Mucosa of rectum (tissue), 2 donors: ENCODE data around the gene MED8.

Source experiments
- H3K27ac ChIP-seq, 2 donors: one replicate each; pipeline ENCODE4 v1.7.0; 2013; ENCODE audit warnings: inconsistent platforms in 2 of 2, low read depth in 2 of 2, low read length in 2 of 2
- H3K27me3 ChIP-seq, 2 donors: one replicate each; pipeline ENCODE4 v1.7.0; 2013; ENCODE audit warnings: low read length in 2 of 2; ENCODE audit not compliant: control insufficient read depth in 2 of 2, insufficient read depth in 2 of 2
- H3K36me3 ChIP-seq, 2 donors: one replicate each; pipeline ENCODE4 v1.7.0; 2013; ENCODE audit warnings: low read length in 2 of 2; ENCODE audit not compliant: control insufficient read depth in 2 of 2, insufficient read depth in 2 of 2
- H3K4me1 ChIP-seq, 2 donors: one replicate each; pipeline ENCODE4 v1.7.0; 2013; ENCODE audit warnings: low read length in 2 of 2, mild to moderate bottlenecking in 1 of 2; ENCODE audit not compliant: control insufficient read depth in 2 of 2, insufficient read depth in 2 of 2
- H3K4me3 ChIP-seq, 2 donors: one replicate each; pipeline ENCODE4 v1.7.0; 2013; ENCODE audit warnings: low read length in 2 of 2
- H3K9ac ChIP-seq, 2 donors: one replicate each; pipeline ENCODE4 v1.7.0; 2013; ENCODE audit warnings: low read length in 2 of 2, low read depth in 1 of 2, mild to moderate bottlenecking in 1 of 2
- H3K9me3 ChIP-seq, 2 donors: one replicate each; pipeline ENCODE4 v1.7.0; 2013; ENCODE audit warnings: low read length in 2 of 2; ENCODE audit not compliant: control insufficient read depth in 2 of 2
- donor health status: healthy.
- donor health status: Normal muscosa, but diverticular disease.

The MED8 gene

DNA sequence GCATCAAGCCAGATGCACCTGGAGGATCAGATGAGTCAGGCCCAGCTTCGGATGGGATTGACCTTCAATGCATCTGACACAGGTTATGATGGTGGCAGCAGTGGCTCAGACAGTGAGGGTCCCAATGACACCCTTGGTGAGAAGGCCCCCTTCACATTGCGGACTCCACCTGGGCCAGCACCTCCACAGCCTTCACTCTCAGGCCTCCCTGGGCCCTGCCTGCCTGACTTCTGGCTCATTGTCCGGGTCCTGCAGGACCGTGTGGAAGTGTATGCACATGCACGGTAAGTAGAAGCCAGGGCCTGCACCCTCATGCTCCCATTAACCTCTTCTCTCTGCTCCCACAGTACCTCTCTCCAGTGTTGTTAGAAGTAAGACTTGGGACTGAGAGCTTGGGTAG, 43.3 kb upstream of the MED8 start:
- no peaks in the 10 kb centered on the region for H3K4me1 ChIP-seq
- no peak overlapping the region for H3K27ac ChIP-seq
- H3K27me3 ChIP-seq, result no peaks in the 10 kb centered on the region
- no peak overlapping the region for H3K9ac ChIP-seq
- peaks cover 73 to 91% of the 10 kb centered on the region in 2 donors for H3K36me3 ChIP-seq
- no peaks in the 10 kb centered on the region for H3K9me3 ChIP-seq
- no peak overlapping the region for H3K4me3 ChIP-seq

DNA sequence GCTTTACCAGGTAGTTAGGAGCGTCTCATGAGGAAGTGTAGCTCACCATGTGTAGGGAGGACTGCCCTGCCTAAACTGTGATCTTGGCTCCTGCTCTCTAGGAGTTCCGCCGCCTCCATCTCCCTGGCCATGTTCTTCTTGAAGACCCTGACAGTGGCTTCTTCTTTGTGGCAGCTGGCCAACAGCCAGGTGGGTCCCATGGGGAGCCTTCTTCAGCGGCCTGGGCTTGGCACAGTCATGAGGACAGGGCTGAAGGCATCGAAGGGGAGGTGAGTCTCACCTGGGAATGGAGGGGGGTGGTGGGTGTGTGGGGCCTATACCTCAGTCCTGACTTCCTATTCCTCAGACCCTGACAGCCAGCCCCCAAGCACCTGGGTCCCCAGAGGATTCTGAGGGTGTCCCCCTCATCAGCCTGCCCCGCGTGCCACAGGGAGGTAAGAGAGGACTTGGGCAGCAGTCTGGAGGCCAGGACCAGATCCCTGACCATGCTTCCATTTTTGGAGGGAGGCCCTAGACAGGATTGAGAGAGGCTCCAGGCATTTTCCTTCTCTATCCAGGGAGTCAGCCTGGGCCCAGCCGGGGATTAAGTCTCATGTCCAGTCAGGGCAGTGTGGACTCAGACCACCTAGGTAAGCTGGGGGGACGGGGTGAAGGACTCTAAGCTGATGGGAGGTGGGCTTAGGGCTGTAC, 42.7 kb upstream of the MED8 start:
- no peaks in the 10 kb centered on the region for H3K9me3 ChIP-seq
- no peaks in the 10 kb centered on the region for H3K27me3 ChIP-seq
- no peak overlapping the region for H3K4me3 ChIP-seq
- peaks cover 73 to 93% of the 10 kb centered on the region in 2 donors for H3K36me3 ChIP-seq
- no peak overlapping the region for H3K9ac ChIP-seq
- H3K4me1 ChIP-seq, result no peaks in the 10 kb centered on the region
- no peak overlapping the region for H3K27ac ChIP-seq

DNA sequence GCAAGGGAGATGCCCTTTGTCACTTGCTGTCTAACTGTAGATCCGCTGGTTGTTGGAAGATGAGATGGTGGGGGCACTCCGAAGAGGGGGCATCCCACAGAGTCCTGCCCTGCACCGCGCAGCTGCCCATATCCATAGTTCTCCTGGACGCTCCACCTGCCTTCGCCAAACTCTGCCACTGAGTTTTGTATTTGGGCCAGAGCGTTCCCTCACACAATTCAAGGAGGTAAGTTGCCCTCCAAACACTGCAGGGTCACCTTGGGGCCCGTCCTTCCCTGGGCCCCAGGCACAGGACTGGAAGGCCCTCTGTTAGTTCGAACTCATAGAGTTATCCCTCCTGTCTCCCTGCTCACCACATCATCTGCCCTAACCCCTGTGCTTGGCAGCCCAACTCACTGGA, 42.1 kb upstream of the MED8 start:
- Histone ChIP-seq H3K4me3 (no peak overlapping the region), H3K36me3 (peaks cover 79 to 95% of the 10 kb centered on the region in 2 donors)

DNA sequence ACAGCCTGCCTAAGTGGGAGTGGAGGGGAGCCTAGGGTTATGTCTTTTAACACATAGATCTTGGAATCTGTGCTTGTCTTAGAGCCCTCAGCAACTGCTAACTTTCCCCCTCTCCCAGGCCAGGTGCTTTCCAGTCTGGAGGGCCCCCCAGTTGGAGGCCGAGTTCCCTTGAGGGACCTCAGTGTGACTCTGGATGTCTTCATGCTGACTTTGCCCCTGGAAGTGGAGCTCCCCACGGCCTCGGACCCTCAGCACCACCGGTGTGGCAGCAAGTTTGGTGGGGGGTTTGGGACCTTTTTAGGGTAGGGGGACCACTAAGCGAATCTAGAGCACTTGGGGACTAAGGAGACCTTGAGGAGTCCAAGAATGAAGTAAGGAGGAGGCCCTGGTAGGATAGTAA, 41.2 kb upstream of the MED8 start:
- Histone ChIP-seq H3K4me1 (no peaks in the 10 kb centered on the region), H3K9ac (no peak overlapping the region), H3K9me3 (no peaks in the 10 kb centered on the region), H3K36me3 (peaks cover 87 to 96% of the 10 kb centered on the region in 2 donors), H3K27ac (no peak overlapping the region), H3K4me3 (no peak overlapping the region), H3K27me3 (no peaks in the 10 kb centered on the region)

More for the DNA sequence above, 42.1 kb upstream of the MED8 start:
- no peaks in the 10 kb centered on the region for H3K27me3 ChIP-seq
- H3K27ac ChIP-seq, result no peak overlapping the region
- H3K4me1 ChIP-seq, result no peaks in the 10 kb centered on the region
- no peaks in the 10 kb centered on the region for H3K9me3 ChIP-seq
- H3K9ac ChIP-seq, result no peak overlapping the region

DNA sequence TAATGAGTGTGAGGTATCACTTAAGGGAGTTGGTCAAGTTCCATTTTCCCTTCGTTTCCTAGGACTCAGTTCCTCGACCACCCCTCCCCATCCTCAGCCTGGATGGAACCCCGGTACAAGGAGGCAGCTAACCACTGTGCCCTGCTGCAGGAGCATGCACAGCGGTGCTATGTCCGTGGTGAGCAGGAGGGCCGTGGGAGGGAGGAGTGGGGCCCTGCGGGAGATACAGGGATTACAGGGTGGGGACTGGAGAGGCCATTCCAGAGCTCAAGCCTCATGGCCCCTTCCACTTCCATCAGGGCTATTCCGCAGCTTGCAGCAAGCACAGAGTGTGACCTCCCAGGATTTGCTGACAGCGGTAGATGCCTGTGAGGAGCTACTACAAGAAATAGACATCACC, 38.3 kb upstream of the MED8 start:
- Histone ChIP-seq H3K27me3 (no peaks in the 10 kb centered on the region), H3K36me3 (peaks cover 92 to 95% of the 10 kb centered on the region in 2 donors), H3K4me3 (no peak overlapping the region), H3K27ac (no peak overlapping the region), H3K4me1 (peaks cover 0 to 3% of the 10 kb centered on the region in 2 donors), H3K9me3 (peaks cover 0 to 2% of the 10 kb centered on the region in 2 donors), H3K9ac (no peak overlapping the region)

DNA sequence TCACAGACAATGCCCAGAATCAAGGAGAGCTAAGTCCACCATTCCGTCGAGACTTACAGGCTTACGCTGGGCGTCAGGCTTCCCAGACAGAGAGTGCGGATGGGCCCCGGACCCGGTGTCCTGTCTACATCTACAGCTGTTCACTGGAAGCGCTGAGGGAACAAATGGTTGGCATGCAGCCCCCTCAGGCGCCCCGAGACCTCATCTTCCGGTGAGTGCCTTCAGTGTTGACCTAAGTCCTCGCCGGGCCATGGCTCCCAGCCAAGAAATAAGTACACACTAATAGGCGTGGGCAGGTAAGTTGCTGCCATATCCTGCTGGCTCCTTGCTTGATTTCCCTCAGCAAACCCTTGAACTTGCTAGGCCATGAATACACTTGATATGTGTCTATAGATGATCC, 37.9 kb upstream of the MED8 start:
- Histone ChIP-seq H3K4me1 (peaks cover 0 to 3% of the 10 kb centered on the region in 2 donors), H3K4me3 (no peak overlapping the region), H3K27me3 (no peaks in the 10 kb centered on the region), H3K27ac (no peak overlapping the region), H3K9ac (no peak overlapping the region), H3K9me3 (peaks cover 0 to 2% of the 10 kb centered on the region in 2 donors), H3K36me3 (peaks cover 92 to 95% of the 10 kb centered on the region in 2 donors)

DNA sequence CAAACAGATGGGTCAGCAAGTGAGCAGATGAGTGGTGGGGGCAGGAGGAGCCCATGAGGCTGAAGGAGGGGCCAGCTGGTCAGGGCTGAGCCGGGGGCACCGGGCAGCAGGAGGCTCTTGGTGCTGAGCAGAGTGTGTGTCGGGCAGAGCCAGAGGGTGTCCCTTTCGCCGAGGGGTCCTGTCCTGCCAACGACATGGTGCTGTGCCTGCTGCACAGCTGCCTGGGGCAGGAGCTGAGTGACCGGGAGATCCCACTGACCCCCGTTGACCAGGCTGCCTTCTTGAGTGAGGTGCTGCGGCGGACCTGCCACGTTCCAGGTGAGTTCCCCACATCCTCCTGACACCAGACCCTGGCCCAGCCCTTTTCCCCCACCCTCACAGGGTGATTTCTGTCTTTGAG, 36.6 kb upstream of the MED8 start:
- peaks cover 0 to 2% of the 10 kb centered on the region in 2 donors for H3K9me3 ChIP-seq
- no peak overlapping the region for H3K4me3 ChIP-seq
- no peak overlapping the region for H3K27ac ChIP-seq
- no peak overlapping the region for H3K9ac ChIP-seq
- peaks cover 0 to 3% of the 10 kb centered on the region in 2 donors for H3K4me1 ChIP-seq
- no peaks in the 10 kb centered on the region for H3K27me3 ChIP-seq
- peaks cover 91 to 94% of the 10 kb centered on the region in 2 donors for H3K36me3 ChIP-seq

DNA sequence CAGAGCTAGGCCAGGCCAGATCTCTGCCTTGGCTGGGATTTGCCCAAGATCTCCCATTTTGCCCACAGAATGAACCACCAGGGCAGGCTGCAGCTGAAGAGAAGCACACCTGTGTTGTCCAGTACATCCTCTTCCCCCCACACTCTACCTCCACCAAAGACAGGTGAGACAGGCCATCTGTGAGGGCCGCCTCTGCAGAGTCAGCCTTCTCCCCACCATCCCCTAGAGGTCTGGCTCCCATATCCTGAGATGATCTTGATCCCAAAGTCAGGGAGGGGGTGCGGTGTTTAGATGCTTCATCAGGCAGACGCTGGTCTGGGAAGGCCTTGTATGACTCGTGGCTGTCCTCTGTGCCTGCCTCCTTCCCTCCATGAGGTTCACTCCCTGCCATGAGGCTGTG, 35.4 kb upstream of the MED8 start:
- H3K9me3 ChIP-seq, result peaks cover 0 to 2% of the 10 kb centered on the region in 2 donors
- H3K27me3 ChIP-seq, result no peaks in the 10 kb centered on the region

DNA sequence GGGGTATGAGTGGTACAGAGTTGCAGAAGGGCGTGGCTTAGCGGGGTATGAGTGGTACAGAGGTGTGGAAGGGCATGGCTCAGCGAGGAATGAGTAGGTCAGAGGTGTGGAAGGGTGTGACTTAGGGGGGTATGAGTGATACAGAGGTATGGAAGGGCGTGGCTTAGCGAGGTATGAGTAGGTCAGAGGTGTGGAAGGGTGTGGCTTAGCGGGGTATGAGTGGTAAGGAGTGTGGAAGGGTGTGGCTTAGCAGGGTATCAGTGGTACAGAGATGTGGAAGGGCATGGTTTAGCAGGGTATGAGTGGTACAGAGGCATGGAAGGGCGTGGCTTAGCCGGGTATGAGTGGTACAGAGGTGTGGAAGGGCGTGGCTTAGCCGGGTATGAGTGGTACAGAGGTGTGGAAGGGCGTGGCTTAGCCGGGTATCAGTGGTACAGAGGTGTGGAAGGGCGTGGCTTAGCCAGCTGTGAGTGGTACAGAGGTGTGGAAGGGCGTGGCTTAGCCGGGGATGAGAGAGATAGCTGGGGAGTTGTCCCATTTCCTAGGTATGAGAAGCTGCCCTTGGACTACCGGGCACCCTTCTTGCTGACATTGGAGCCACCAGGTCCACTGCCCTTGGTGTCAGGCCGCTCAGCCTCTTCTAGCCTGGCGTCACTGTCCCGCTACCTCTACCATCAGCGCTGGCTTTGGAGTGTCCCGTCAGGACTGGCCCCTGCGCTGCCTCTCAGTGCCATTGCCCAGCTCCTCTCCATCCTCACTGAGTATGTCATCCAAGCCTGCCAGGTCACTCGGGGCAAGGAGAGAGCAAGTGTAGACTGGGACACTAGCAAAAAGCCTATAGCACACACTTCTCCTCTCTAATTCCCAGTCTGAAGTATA, 34.3 kb upstream of the MED8 start:
- Histone ChIP-seq H3K36me3 (peaks cover 91 to 94% of the 10 kb centered on the region in 2 donors), H3K27ac (peak overlapping the region; percentile 60 to 63), H3K9me3 (peaks cover 0 to 2% of the 10 kb centered on the region in 2 donors), H3K4me3 (no peak overlapping the region), H3K9ac (no peak overlapping the region), H3K27me3 (no peaks in the 10 kb centered on the region), H3K4me1 (peaks cover 0 to 3% of the 10 kb centered on the region in 2 donors)

More for the DNA sequence above, 35.4 kb upstream of the MED8 start:
- Histone ChIP-seq H3K4me1 (peaks cover 0 to 3% of the 10 kb centered on the region in 2 donors), H3K9ac (no peak overlapping the region), H3K4me3 (no peak overlapping the region), H3K27ac (no peak overlapping the region), H3K36me3 (peaks cover 91 to 94% of the 10 kb centered on the region in 2 donors)

DNA sequence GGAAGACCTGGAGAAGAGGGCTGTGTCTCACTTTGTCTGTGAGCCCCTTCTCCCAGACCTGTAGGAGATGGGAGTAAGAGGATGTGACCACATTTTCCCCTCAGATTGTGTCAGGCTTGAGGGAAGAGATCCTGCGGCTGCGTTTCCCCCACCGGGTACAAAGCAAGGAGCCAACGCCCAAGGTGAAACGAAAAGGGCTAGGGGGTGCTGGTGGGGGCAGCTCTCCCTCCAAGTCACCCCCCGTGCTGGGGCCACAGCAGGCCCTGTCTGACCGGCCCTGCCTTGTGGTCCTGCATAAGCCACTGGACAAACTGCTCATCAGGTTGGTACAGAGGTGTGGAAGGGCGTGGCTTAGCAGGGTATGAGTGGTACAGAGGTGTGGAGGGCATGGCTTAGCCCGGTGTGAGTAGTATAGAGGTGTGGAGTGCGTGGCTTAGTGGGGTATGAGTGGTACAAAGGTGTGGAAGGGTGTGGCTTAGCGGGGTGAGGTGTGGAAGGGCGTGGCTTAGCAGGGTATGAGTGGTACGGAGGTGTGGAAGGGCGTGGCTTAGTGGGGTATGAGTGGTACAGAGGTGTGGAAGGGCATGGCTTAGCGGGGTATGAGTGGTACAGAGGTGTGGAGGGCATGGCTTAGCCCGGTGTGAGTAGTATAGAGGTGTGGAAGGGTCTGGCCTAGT, 33.5 kb upstream of the MED8 start:
- no peak overlapping the region for H3K9ac ChIP-seq
- H3K9me3 ChIP-seq, result peaks cover 0 to 2% of the 10 kb centered on the region in 2 donors
- H3K4me3 ChIP-seq, result no peak overlapping the region
- peak overlapping the region; percentile 60 to 63 for H3K27ac ChIP-seq
- H3K4me1 ChIP-seq, result peaks cover 0 to 3% of the 10 kb centered on the region in 2 donors
- no peaks in the 10 kb centered on the region for H3K27me3 ChIP-seq
- H3K36me3 ChIP-seq, result peaks cover 92 to 94% of the 10 kb centered on the region in 2 donors
